ENCODE data around the gene MPHOSPH9. TPM values are rescaled to one million over a fixed set of nuclear protein-coding genes. Genes with fewer than 3 reads are reported as not detected.

Gene MPHOSPH9
- total RNA-seq, 1 experiment from 2014 or later, result 54.5 TPM

DNA sequence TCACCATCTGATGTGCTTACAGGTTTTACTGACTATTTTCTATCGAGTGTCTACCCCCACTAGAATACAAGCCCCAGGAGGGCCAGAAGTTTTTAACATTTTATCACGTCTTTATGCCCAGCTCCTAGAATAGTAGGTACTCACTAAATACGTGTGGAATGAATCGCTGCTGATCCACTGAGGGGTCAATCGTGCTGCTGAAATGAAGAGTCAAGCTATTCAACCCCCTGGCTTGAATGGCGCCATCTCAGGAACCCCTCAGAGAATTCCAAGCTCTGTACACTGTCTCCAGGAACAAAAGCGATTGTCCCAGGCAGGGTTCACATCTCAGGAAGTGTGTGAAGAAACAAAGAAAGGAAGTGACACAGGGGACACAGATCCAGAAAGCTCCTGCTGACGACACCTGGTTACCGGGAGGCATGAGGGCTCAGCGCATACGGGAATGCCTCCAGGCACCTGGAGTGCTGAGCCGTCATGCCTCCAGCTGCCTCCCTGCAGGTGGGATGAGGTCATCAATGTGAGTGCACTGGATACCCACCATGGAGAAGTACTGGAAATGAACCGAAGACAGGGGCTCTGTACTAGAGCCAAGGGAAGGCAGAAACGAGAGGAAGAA, 127.6 kb downstream of the MPHOSPH9 start:
- no peaks in the 10 kb centered on the region for H3K36me3 ChIP-seq (replicated peaks; ENCODE audit: control insufficient read depth, insufficient read depth, low read length)
- H3K27me3 ChIP-seq (ENCODE audit: control insufficient read depth, insufficient read depth, low read length), result no peaks in the 10 kb centered on the region
- no peak for DNase-seq
- H3K4me3 ChIP-seq (ENCODE audit: insufficient read depth, low read depth, low read length), result no peak overlapping the region

DNA sequence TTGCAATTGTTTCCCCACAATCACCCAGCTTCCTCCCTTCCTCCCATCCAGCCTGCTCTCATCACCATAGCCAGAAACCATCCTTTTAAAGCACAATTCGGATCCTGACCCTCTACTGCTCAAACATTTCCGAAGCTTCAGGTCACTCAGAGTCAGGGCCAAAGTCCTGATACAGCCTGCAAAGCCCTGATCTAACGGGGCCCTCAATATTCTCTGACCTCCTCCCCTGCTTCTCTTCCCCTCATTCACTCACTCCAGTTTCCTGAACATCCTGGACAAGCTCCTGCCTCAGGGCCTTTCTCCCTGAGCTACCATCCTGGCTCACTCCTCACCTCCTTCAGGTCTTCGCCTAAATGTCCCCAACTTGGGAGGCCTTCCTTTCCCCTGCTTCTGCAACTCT, 128.1 kb downstream of the MPHOSPH9 start:
- no peaks in the 10 kb centered on the region for H3K36me3 ChIP-seq (replicated peaks; ENCODE audit: control insufficient read depth, insufficient read depth, low read length)
- no peak overlapping the region for H3K4me3 ChIP-seq (ENCODE audit: insufficient read depth, low read depth, low read length)
- DNase-seq, result no peak
- no peaks in the 10 kb centered on the region for H3K27me3 ChIP-seq (ENCODE audit: control insufficient read depth, insufficient read depth, low read length)

Other genes starting within 250 kb of the MPHOSPH9 start
- gene PITPNM2, start 82.1 kb downstream of the MPHOSPH9 start, total RNA-seq (2014; rRNA removed; shearing (Covaris generic)), result 3.5 and 3.7 TPM in 2 replicates
- 14.1 and 20.8 TPM in 2 replicates for gene MTRFR, start 295 bp upstream of the MPHOSPH9 start, total RNA-seq (2014; rRNA removed; shearing (Covaris generic))
- 167 and 217 TPM in 2 replicates for gene CDK2AP1, start 38.7 kb upstream of the MPHOSPH9 start, total RNA-seq (2014; rRNA removed; shearing (Covaris generic))
- gene SBNO1, start 131.7 kb upstream of the MPHOSPH9 start, total RNA-seq (2014; rRNA removed; shearing (Covaris generic)), result 17.7 and 25.0 TPM in 2 replicates
- gene KMT5A, start 151.0 kb upstream of the MPHOSPH9 start, total RNA-seq (2014; rRNA removed; shearing (Covaris generic)), result 16.1 and 18.1 TPM in 2 replicates
- gene RILPL2, start 203.5 kb upstream of the MPHOSPH9 start, total RNA-seq (2014; rRNA removed; shearing (Covaris generic)), result 0.45 and 0.52 TPM in 2 replicates
- 5.5 and 12.8 TPM in 2 replicates for gene SNRNP35, start 225.0 kb upstream of the MPHOSPH9 start, total RNA-seq (2014; rRNA removed; shearing (Covaris generic))

All from H7 (cell line).